ENCODE data around the gene C9orf78.
A peak's percentile ranks its signal among the peaks of the same experiment; 100 is the strongest.

The C9orf78 gene

DNA sequence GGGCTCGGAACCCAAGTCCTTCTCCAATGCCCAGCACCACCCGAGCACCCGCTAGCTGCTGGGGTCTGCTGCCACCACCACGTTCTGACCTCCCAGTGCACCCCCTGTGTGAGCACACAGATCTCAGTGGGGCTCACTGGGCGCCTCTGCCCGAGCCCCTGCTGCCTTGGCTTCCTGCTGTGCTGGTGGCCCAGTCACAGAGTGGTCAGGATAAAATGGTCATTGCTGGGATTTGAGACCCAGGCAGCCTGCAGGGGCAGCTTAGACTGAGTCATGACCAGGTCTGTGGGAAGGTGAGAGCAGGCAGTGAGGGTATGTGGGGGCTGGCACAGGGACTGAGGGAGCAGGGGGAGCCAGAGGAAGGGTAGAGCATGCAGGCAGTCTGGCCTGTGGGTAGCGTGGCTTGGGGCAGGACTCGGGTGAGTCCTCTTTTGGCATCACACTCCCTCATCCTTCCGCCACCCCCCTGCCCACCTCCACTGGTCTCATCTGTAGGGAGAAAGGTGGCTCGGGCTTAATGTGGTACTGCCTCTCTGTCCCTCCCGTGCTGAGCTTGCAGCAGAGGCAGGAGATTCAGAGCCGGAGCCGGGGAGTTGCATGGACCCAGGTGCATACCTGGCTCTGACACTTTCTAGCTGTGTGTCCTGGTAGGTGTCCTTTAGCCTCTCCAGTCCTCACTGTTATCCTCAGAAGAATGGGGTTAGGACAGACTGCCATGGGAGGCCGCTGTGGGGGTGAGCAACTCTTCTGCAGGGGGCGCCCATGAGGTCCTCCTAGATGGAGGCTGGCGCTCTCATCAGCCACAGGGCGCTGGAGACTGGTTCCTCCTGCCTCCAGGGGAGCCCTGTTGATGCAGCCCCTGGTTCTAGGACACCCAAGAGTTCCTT is 32.3 kb upstream of the C9orf78 start:
- DNase-seq = no peak

DNA sequence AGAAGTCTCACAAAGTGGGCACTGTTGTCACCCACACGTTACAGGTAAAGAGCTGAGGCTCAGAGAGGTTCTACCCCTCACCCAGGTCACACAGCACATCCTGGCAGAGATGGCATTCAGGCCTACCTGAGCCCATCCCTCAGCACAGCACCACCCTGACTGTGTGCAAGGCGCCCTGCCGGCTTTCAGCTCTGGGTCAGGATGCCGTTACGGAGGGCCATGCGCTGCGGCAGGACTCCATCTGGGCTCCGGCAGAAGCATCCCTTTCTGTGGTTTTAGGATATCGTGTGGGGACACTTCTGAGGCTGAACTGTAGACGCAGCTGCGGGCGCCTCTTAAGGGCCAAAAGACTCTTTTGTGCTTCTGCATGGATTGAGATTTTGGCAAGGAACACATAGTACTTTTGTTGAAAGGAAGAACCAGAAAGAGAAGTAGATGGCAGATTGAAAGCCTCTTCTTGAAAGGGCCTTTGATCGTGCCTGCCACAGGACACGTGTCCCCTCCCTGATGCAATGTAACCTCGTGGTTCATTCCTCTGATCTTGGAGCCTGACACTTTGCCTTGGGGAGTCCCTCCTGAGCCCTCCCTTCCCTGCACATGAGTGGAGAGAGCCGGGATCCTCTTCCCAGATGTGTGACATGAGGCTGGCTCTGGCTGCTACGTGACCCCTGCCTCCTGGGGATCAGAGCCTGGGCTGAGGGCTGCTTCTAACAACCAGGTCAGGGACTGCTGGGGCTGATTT is 31.5 kb upstream of the C9orf78 start:
- DNase-seq = no peak

DNA sequence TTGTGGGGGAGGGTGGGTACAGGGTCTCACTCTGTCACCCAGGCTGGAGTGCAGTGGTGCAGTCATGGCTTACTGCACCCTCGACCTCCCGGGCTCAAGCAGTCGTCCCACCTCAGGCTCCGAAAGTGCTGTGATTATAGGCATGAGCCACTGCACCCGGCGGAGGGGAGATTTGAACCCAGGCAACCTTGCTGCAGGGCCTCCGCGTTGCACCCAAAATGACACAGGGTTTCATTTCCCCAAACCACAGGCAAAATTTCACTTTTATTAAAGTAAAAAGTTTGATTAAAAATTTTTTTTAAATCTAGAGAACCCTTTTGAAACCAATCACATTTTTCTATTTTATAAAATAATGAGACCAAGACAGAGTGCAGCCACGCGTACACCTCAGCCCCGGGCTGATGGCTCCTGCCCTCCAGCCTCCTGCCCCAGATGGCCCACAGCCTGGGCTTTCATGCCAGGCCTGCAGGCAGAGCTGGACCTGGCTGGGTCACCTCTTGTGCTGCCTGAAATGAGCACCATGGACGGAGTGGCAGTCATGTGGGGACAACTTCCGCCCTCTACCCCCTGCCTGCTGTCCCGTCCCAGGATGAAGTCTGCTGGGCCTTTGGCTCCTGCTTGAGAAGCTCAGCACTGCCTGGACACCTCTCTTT is 30.7 kb upstream of the C9orf78 start:
- no peak for DNase-seq

GRCh38 chr9:129864991-129865647 is 30.0 kb upstream of the C9orf78 start:
- DNase-seq = no peak

- peak; percentile 38 to 53 for DNase-seq
Measured at GRCh38 chr9:129863059-129863690, 28.1 kb upstream of the C9orf78 start.

DNA sequence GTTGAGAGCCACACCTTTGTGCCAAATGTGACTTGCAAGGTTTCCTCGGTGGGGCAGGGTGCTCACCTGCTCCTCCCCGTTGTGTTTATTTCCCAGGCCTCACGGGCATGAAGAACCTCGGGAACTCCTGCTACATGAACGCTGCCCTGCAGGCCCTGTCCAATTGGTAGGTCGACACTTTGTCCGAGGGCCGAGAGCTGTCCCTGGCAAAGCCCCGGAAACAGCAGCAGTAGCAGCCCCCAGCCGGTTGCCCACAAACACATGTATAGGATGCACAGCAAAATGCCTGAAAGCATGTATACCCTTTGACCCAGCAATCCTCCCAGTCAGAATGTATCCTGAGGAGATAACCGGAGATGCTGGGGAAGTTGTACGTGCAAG is 26.4 kb upstream of the C9orf78 start:
- DNase-seq = no peak

DNA sequence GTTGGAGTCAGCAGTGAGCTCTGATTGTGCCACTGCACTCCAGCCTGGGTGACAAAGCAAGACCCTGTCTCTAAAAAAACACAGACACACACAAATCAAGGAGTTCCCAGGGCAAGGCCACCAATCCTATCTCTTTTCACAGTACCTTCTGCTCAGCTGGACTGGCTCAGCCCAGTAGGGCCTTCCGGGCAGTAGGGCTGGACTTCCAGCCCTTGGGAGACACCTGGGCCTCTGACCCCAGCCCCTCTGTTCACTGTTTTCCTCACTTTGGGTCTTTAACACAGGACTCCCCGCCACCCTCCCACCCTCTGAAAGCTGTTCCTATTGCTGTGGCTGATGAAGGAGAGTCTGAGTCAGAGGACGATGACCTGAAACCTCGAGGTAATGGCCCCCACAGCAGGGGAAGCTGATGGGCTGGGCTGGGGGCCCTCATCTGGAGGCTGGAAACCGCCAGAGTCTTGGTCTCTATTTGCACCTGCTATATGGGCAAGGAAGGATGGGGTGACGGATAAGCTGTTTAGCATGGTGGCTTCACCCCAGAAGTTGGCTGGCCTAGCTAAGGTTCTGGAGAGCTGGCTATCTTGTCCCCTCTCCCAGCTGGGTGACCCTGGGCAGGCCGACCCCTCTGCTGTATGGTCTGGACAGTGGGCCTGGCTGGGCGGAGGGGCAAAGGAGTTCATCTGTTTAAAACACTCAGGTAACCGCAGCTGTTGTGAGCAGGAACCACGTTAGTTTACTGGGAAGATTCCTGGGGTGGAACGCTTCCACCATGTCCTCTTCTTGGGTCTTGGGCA is 25.8 kb upstream of the C9orf78 start:
- DNase-seq = no peak

- DNase-seq = no peak
Measured at GRCh38 chr9:129858167-129858962, 23.3 kb upstream of the C9orf78 start.

GRCh38 chr9:129857207-129857606 is 22.1 kb upstream of the C9orf78 start:
- DNase-seq = no peak

GRCh38 chr9:129854588-129855110 is 19.6 kb upstream of the C9orf78 start:
- DNase-seq = no peak

DNA sequence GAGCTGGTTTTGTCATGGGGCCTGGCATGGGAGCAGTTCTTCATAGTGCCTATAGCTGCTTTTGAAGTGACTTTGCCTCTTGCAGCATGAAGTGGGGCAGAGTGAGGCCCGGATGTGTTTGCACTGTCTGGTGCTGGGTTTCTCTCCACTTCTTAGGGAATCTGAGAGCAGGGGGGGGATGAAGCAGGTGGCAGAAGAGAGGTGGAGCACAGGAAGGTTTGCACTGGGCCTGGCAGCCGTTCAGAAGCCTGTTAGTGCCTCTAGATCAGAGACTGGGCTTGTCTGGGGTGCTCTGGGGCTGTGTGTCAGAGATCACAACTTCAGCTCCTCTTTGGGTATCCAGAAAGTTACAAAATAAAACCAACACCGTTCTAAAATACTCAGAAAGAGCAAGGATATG is 18.5 kb upstream of the C9orf78 start:
- DNase-seq = no peak

- DNase-seq = no peak
Measured at GRCh38 chr9:129852579-129852978, 17.5 kb upstream of the C9orf78 start.

GRCh38 chr9:129851821-129852220 is 16.7 kb upstream of the C9orf78 start:
- no peak for DNase-seq

GRCh38 chr9:129850821-129851550 is 15.9 kb upstream of the C9orf78 start:
- no peak for DNase-seq

- DNase-seq = no peak
Measured at GRCh38 chr9:129849901-129850300, 14.8 kb upstream of the C9orf78 start.

DNA sequence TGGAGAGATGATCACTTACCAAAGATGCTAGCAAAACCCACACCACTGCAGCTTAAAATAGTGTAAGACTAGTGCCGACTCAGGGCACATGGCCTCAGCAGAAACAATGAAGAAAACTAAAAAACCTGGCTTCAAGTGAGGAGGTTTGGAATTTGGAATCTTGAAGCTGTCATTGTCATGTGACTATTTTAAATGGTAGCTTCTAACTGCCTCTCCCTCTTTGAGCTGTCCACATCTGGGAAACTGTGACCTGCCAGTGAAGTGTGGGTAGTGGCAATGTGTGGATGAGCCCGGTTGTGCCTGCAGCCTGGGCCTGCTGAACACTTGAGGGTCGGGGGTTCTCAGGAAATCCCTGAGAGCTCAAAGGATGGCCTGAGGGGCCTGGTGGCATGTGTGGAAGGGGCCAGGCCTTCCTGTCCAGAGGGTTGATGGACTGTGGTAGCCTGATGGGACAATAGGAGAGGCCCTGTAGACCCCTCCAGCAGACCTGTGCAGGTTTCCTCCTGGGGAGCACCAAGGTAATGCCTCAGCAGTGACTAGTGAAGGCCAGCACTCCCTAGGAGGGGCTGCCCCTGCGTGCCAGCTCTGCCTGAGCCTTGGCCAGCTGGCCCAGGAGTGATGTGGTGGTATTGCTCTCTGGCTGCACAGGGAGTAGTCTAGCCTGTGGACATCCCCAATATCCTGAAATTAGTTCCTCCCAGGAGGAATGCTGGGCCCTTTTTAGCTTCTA is 13.8 kb upstream of the C9orf78 start:
- no peak for DNase-seq

DNA sequence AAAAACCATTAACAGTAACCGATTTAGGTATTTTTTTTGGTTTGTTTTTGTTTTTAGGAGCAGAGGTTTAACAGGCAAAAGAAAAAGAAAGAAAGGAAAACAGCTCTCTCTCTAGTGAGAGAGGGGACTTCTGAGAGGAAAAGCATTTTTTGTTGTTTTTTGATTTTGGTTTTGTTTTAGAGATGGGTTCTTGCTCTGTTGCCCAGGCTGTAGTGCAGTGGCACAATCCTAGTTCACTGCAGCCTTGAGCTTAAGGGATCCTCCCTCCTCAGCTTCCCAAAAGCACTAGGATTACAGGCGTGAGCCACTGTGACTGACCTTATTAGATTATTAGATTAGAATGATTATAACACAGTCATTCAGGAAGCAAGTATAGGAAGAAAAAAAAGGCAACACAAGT is 10.3 kb upstream of the C9orf78 start:
- no peak for DNase-seq

- DNase-seq = no peak
Measured at GRCh38 chr9:129841071-129841470, 6.0 kb upstream of the C9orf78 start.

DNA sequence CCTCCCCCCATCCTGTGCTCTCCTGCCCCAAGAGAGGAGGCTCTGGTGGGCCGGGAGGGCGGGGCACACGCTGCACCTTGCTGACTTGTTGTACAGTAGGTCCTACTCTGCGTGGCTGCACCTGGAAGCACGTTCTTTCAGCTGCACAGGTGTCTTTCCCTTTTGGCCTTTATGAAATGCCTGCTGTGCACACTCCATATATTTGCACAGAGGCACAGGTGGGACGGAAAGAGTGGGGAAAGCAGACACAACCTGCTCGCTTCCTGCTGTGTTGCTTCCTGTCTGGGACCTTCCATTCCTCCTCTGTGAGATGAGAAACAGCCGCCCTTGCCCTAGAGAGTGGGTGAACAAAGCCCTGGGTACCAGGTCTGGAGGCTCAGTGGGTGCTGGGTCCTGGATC is 5.0 kb upstream of the C9orf78 start:
- no peak for DNase-seq
